ENCODE data around the gene MOSPD2.
A peak's percentile ranks its signal among the peaks of the same experiment; 100 is the strongest.

The MOSPD2 gene

GRCh38 chrX:14899607-14900006 lies 26.4 kb downstream of the MOSPD2 start:
- Histone ChIP-seq H4K91ac (ENCODE audit: low read depth, low read length) (no peak overlapping the region), H3K4me2 (ENCODE audit: low read length) (no peak overlapping the region)
- peak in 1 of 2 donors; percentile 13 for DNase-seq

GRCh38 chrX:14902537-14902936 lies 29.3 kb downstream of the MOSPD2 start:
- no peaks in the 10 kb centered on the region for H3K27me3 ChIP-seq (ENCODE audit: insufficient read depth, low read length)
- H2BK12ac ChIP-seq (ENCODE audit: low read length) = no peak overlapping the region
- no peak overlapping the region for H2BK120ac ChIP-seq (ENCODE audit: insufficient read depth, low read length, poor library complexity)
- H3K4me3 ChIP-seq (ENCODE audit: low read depth, low read length) = no peak overlapping the region
- H3K79me1 ChIP-seq (ENCODE audit: low read length) = no peaks in the 10 kb centered on the region
- H3K4ac ChIP-seq (ENCODE audit: low read depth, low read length) = no peak overlapping the region
- no peak overlapping the region for H4K12ac ChIP-seq (ENCODE audit: low read depth, low read length)
- H3K4me1 ChIP-seq (ENCODE audit: control insufficient read depth in 1 of 2, insufficient read depth in 2 of 2, low read length in 2 of 2) = no peaks in the 10 kb centered on the region
- no peak overlapping the region for H2BK5ac ChIP-seq (ENCODE audit: low read depth, low read length, poor library complexity)
- no peak overlapping the region for H3K27ac ChIP-seq (ENCODE audit: low read depth, low read length)
- no peak overlapping the region for H3K4me2 ChIP-seq (ENCODE audit: low read length)
- H3K79me2 ChIP-seq (ENCODE audit: control insufficient read depth, insufficient read depth, low read length, poor library complexity) = no peaks in the 10 kb centered on the region
- DNase-seq = no peak
- no peak overlapping the region for H3K14ac ChIP-seq (ENCODE audit: low read length)
- no peak overlapping the region for H3K18ac ChIP-seq (ENCODE audit: low read length)
- no peak overlapping the region for H2AK5ac ChIP-seq (ENCODE audit: low read length)
- no peak overlapping the region for H3K23ac ChIP-seq (ENCODE audit: low read length)
- no peaks in the 10 kb centered on the region for H3K9me3 ChIP-seq (ENCODE audit: insufficient read depth, low read depth, low read length)
- H3K36me3 ChIP-seq (ENCODE audit: control insufficient read depth in 1 of 2, insufficient read depth in 2 of 2, low read length in 2 of 2) = peaks cover 1 to 4% of the 10 kb centered on the region in 2 experiments
- H3K9ac ChIP-seq (ENCODE audit: low read length) = no peak overlapping the region
- no peak overlapping the region for H4K8ac ChIP-seq (ENCODE audit: low read depth, low read length)
- no peak overlapping the region for H2AFZ ChIP-seq (ENCODE audit: insufficient read depth, low read length, poor library complexity)
- H4K91ac ChIP-seq (ENCODE audit: low read depth, low read length) = no peak overlapping the region

More at GRCh38 chrX:14899607-14900006, 26.4 kb downstream of the MOSPD2 start:
- Histone ChIP-seq H3K9me3 (ENCODE audit: insufficient read depth, low read depth, low read length) (no peaks in the 10 kb centered on the region), H3K4me3 (ENCODE audit: low read depth, low read length) (no peak overlapping the region), H2AFZ (ENCODE audit: insufficient read depth, low read length, poor library complexity) (no peak overlapping the region), H2AK5ac (ENCODE audit: low read length) (no peak overlapping the region), H3K79me2 (ENCODE audit: control insufficient read depth, insufficient read depth, low read length, poor library complexity) (no peaks in the 10 kb centered on the region), H3K14ac (ENCODE audit: low read length) (no peak overlapping the region), H3K27ac (ENCODE audit: low read depth, low read length) (no peak overlapping the region), H2BK5ac (ENCODE audit: low read depth, low read length, poor library complexity) (no peak overlapping the region), H3K27me3 (ENCODE audit: insufficient read depth, low read length) (no peaks in the 10 kb centered on the region), H4K12ac (ENCODE audit: low read depth, low read length) (no peak overlapping the region), H2BK120ac (ENCODE audit: insufficient read depth, low read length, poor library complexity) (no peak overlapping the region), H3K79me1 (ENCODE audit: low read length) (no peaks in the 10 kb centered on the region), H3K9ac (ENCODE audit: low read length) (no peak overlapping the region), H2BK12ac (ENCODE audit: low read length) (no peak overlapping the region), H3K23ac (ENCODE audit: low read length) (no peak overlapping the region), H3K18ac (ENCODE audit: low read length) (no peak overlapping the region), H3K36me3 (ENCODE audit: control insufficient read depth in 1 of 2, insufficient read depth in 2 of 2, low read length in 2 of 2) (peaks cover 1 to 2% of the 10 kb centered on the region in 2 experiments), H3K4me1 (ENCODE audit: control insufficient read depth in 1 of 2, insufficient read depth in 2 of 2, low read length in 2 of 2) (no peaks in the 10 kb centered on the region), H3K4ac (ENCODE audit: low read depth, low read length) (no peak overlapping the region), H4K8ac (ENCODE audit: low read depth, low read length) (no peak overlapping the region)

DNA sequence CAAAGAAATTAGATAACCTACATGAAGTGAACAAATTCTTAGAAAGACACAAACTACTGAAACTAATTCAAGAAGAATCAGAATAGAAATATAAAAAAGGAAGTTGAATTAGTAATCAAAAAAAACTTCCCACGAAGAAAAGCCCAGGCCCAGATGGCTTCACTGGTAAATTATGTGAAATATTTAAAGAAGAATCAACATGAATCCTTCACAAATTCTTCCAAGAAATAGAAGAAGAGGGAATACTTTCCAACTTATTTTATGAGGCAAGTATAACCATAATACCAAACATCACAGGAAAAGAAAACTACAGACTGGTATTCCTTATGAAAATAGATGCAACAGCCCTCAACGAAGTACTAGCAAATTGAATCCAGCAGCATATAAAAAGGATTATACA lies 30.7 kb downstream of the MOSPD2 start:
- peaks cover 1 to 4% of the 10 kb centered on the region in 2 experiments for H3K36me3 ChIP-seq (ENCODE audit: control insufficient read depth in 1 of 2, insufficient read depth in 2 of 2, low read length in 2 of 2)
- no peak overlapping the region for H3K27ac ChIP-seq (ENCODE audit: low read depth, low read length)
- H4K8ac ChIP-seq (ENCODE audit: low read depth, low read length) = no peak overlapping the region
- no peak overlapping the region for H3K4ac ChIP-seq (ENCODE audit: low read depth, low read length)
- no peaks in the 10 kb centered on the region for H3K4me1 ChIP-seq (ENCODE audit: control insufficient read depth in 1 of 2, insufficient read depth in 2 of 2, low read length in 2 of 2)
- H2BK5ac ChIP-seq (ENCODE audit: low read depth, low read length, poor library complexity) = no peak overlapping the region
- no peak overlapping the region for H4K12ac ChIP-seq (ENCODE audit: low read depth, low read length)
- no peak overlapping the region for H3K23ac ChIP-seq (ENCODE audit: low read length)
- no peaks in the 10 kb centered on the region for H3K9me3 ChIP-seq (ENCODE audit: insufficient read depth, low read depth, low read length)
- no peak for DNase-seq
- H2BK120ac ChIP-seq (ENCODE audit: insufficient read depth, low read length, poor library complexity) = no peak overlapping the region
- H4K91ac ChIP-seq (ENCODE audit: low read depth, low read length) = no peak overlapping the region
- no peaks in the 10 kb centered on the region for H3K79me1 ChIP-seq (ENCODE audit: low read length)
- no peak overlapping the region for H3K14ac ChIP-seq (ENCODE audit: low read length)
- no peak overlapping the region for H3K9ac ChIP-seq (ENCODE audit: low read length)
- no peak overlapping the region for H3K18ac ChIP-seq (ENCODE audit: low read length)
- no peak overlapping the region for H2AFZ ChIP-seq (ENCODE audit: insufficient read depth, low read length, poor library complexity)
- H2AK5ac ChIP-seq (ENCODE audit: low read length) = no peak overlapping the region
- no peaks in the 10 kb centered on the region for H3K27me3 ChIP-seq (ENCODE audit: insufficient read depth, low read length)
- H3K79me2 ChIP-seq (ENCODE audit: control insufficient read depth, insufficient read depth, low read length, poor library complexity) = no peaks in the 10 kb centered on the region
- no CpG with 5 or more reads among the region's 2 CpGs for WGBS (ENCODE audit: extremely low coverage, insufficient coverage, insufficient read length)
- no peak overlapping the region for H2BK12ac ChIP-seq (ENCODE audit: low read length)
- no peak overlapping the region for H3K4me2 ChIP-seq (ENCODE audit: low read length)
- H3K4me3 ChIP-seq (ENCODE audit: low read depth, low read length) = no peak overlapping the region

GRCh38 chrX:14913241-14913640 lies 40.0 kb downstream of the MOSPD2 start:
- Histone ChIP-seq H3K36me3 (ENCODE audit: control insufficient read depth in 1 of 2, insufficient read depth in 2 of 2, low read length in 2 of 2) (peaks cover 2 to 4% of the 10 kb centered on the region in 2 experiments), H4K8ac (ENCODE audit: low read depth, low read length) (no peak overlapping the region), H4K12ac (ENCODE audit: low read depth, low read length) (no peak overlapping the region), H3K27ac (ENCODE audit: low read depth, low read length) (no peak overlapping the region), H2AFZ (ENCODE audit: insufficient read depth, low read length, poor library complexity) (no peak overlapping the region), H3K14ac (ENCODE audit: low read length) (no peak overlapping the region), H3K27me3 (ENCODE audit: insufficient read depth, low read length) (no peaks in the 10 kb centered on the region), H3K4ac (ENCODE audit: low read depth, low read length) (no peak overlapping the region), H3K4me3 (ENCODE audit: low read depth, low read length) (no peak overlapping the region), H3K79me2 (ENCODE audit: control insufficient read depth, insufficient read depth, low read length, poor library complexity) (no peaks in the 10 kb centered on the region), H3K9ac (ENCODE audit: low read length) (no peak overlapping the region), H3K23ac (ENCODE audit: low read length) (no peak overlapping the region), H3K18ac (ENCODE audit: low read length) (no peak overlapping the region), H3K4me2 (ENCODE audit: low read length) (no peak overlapping the region), H2BK120ac (ENCODE audit: insufficient read depth, low read length, poor library complexity) (no peak overlapping the region), H3K9me3 (ENCODE audit: insufficient read depth, low read depth, low read length) (no peaks in the 10 kb centered on the region), H3K4me1 (ENCODE audit: control insufficient read depth in 1 of 2, insufficient read depth in 2 of 2, low read length in 2 of 2) (peaks cover 4 to 7% of the 10 kb centered on the region in 2 experiments), H4K91ac (ENCODE audit: low read depth, low read length) (no peak overlapping the region), H2BK12ac (ENCODE audit: low read length) (no peak overlapping the region), H2AK5ac (ENCODE audit: low read length) (no peak overlapping the region), H3K79me1 (ENCODE audit: low read length) (no peaks in the 10 kb centered on the region), H2BK5ac (ENCODE audit: low read depth, low read length, poor library complexity) (no peak overlapping the region)
- no peak for DNase-seq
- no CpG with 5 or more reads among the region's 2 CpGs for WGBS (ENCODE audit: extremely low coverage, insufficient coverage, insufficient read length)
